ENCODE data around the gene RHNO1. TPM values are rescaled to one million over a fixed set of nuclear protein-coding genes. Genes with fewer than 3 reads are reported as not detected.
"Not testable (repeated sequence)": the region's sequence is repeated elsewhere in the genome, so short reads cannot be mapped to it uniquely, and the experiment has no call there.

RHNO1 gene
- total RNA-seq, 2 experiments from 2014 or later = 50.3 to 53.8 TPM

- Mint-ChIP-seq H3K9me3 (no peaks in the 10 kb centered on the region), H3K27me3 (no peaks in the 10 kb centered on the region), H3K4me1 (peaks cover 2% of the 10 kb centered on the region), H3K27ac (no peak overlapping the region), H3K4me3 (no peak overlapping the region), H3K36me3 (peaks cover 2% of the 10 kb centered on the region)
- ATAC-seq (ENCODE audit: low read depth) = no peak
- POLR2A ChIA-PET = interaction anchor here (0.7 to 0.9 kb wide), 2 partner anchors 11 to 1232 kb away, joined by 3 read pairs; no protein-coding TSS in a partner anchor
- DNase-seq = no peak
Measured at GRCh38 chr12:2851931-2852330, 25.1 kb upstream of the RHNO1 start.

- no peaks in the 10 kb centered on the region for H3K9me3 Mint-ChIP-seq
- DNase-seq (peak; percentile 62), ATAC-seq (ENCODE audit: low read depth) (peak; percentile 51)
- peaks cover 2% of the 10 kb centered on the region for H3K36me3 Mint-ChIP-seq
- peaks cover 2% of the 10 kb centered on the region for H3K4me1 Mint-ChIP-seq
- no peak overlapping the region for H3K27ac Mint-ChIP-seq
- POLR2A ChIA-PET = no interaction called here
- H3K27me3 Mint-ChIP-seq = no peaks in the 10 kb centered on the region
- H3K4me3 Mint-ChIP-seq = no peak overlapping the region
Measured at GRCh38 chr12:2853626-2854025, 23.4 kb upstream of the RHNO1 start.

GRCh38 chr12:2854669-2855453 lies 22.2 kb upstream of the RHNO1 start:
- H3K4me1 Mint-ChIP-seq = peaks cover 2% of the 10 kb centered on the region
- no peak overlapping the region for H3K27ac Mint-ChIP-seq
- H3K4me3 Mint-ChIP-seq = no peak overlapping the region
- H3K9me3 Mint-ChIP-seq = no peaks in the 10 kb centered on the region
- H3K36me3 Mint-ChIP-seq = peaks cover 9% of the 10 kb centered on the region
- DNase-seq = no peak
- H3K27me3 Mint-ChIP-seq = no peaks in the 10 kb centered on the region
- no peak for ATAC-seq (ENCODE audit: low read depth)
- POLR2A ChIA-PET = interaction anchor here (0.5 to 1.1 kb wide), 2 partner anchors 25 to 28 kb away, joined by 3 read pairs; no protein-coding TSS in a partner anchor

- DNase-seq (no peak), ATAC-seq (ENCODE audit: low read depth) (no peak)
- Mint-ChIP-seq H3K27me3 (no peaks in the 10 kb centered on the region), H3K9me3 (no peaks in the 10 kb centered on the region), H3K4me1 (peaks cover 2% of the 10 kb centered on the region), H3K36me3 (peaks cover 15% of the 10 kb centered on the region), H3K27ac (no peak overlapping the region), H3K4me3 (no peak overlapping the region)
- POLR2A ChIA-PET = no interaction called here
Measured at GRCh38 chr12:2855546-2855945, 21.5 kb upstream of the RHNO1 start.

- Mint-ChIP-seq H3K9me3 (no peaks in the 10 kb centered on the region), H3K4me1 (peaks cover 2% of the 10 kb centered on the region), H3K36me3 (peaks cover 16% of the 10 kb centered on the region), H3K4me3 (no peak overlapping the region), H3K27me3 (no peaks in the 10 kb centered on the region), H3K27ac (peak overlapping the region; percentile 63)
- no peak for ATAC-seq (ENCODE audit: low read depth)
- POLR2A ChIA-PET = no interaction called here
- DNase-seq = no peak
Measured at GRCh38 chr12:2856051-2856450, 21.0 kb upstream of the RHNO1 start.

GRCh38 chr12:2857021-2857431 lies 20.0 kb upstream of the RHNO1 start, which contains the start of gene TEX52:
Gene TEX52 (minus strand): TSS chr12:2857039. CDS start chr12:2857026, 13 bp downstream.
- no peak within 1 kb of the TSS for H3K4me3 Mint-ChIP-seq
- peaks cover 22% of the 10 kb centered on the region for H3K36me3 Mint-ChIP-seq
- no peaks in the 10 kb centered on the region for H3K9me3 Mint-ChIP-seq
- POLR2A ChIA-PET = interaction anchor here (0.6 kb wide), 1 partner anchor 18 kb away, joined by 4 read pairs; no protein-coding TSS in a partner anchor
- peak within 1 kb of the TSS; percentile 64 for H3K27ac Mint-ChIP-seq
- H3K4me1 Mint-ChIP-seq = peaks cover 2% of the 10 kb centered on the region
- no peak for ATAC-seq (ENCODE audit: low read depth)
- no peaks in the 10 kb centered on the region for H3K27me3 Mint-ChIP-seq
- DNase-seq = no peak

GRCh38 chr12:2857576-2857975 lies 19.4 kb upstream of the RHNO1 start:
- H3K4me3 Mint-ChIP-seq = no peak overlapping the region
- no peaks in the 10 kb centered on the region for H3K27me3 Mint-ChIP-seq
- H3K9me3 Mint-ChIP-seq = no peaks in the 10 kb centered on the region
- ATAC-seq (ENCODE audit: low read depth) (no peak), DNase-seq (no peak)
- peaks cover 2% of the 10 kb centered on the region for H3K4me1 Mint-ChIP-seq
- POLR2A ChIA-PET = interaction anchor here (0.6 kb wide), 1 partner anchor 18 kb away, joined by 4 read pairs; no protein-coding TSS in a partner anchor
- H3K36me3 Mint-ChIP-seq = peaks cover 25% of the 10 kb centered on the region
- H3K27ac Mint-ChIP-seq = no peak overlapping the region

- peaks cover 31% of the 10 kb centered on the region for H3K36me3 Mint-ChIP-seq
- DNase-seq (no peak), ATAC-seq (ENCODE audit: low read depth) (no peak)
- no peaks in the 10 kb centered on the region for H3K27me3 Mint-ChIP-seq
- peaks cover 2% of the 10 kb centered on the region for H3K4me1 Mint-ChIP-seq
- H3K4me3 Mint-ChIP-seq = no peak overlapping the region
- no peak overlapping the region for H3K27ac Mint-ChIP-seq
- H3K9me3 Mint-ChIP-seq = no peaks in the 10 kb centered on the region
- POLR2A ChIA-PET = interaction anchor here (1.9 kb wide), 1 partner anchor 18 kb away, joined by 5 read pairs; the partner anchor contains the start of genes FOXM1 and RHNO1
Measured at GRCh38 chr12:2858334-2858733, 18.7 kb upstream of the RHNO1 start.

- no peak for ATAC-seq (ENCODE audit: low read depth)
Measured at GRCh38 chr12:2858944-2859421, 18.0 kb upstream of the RHNO1 start.

GRCh38 chr12:2860170-2860569 lies 16.9 kb upstream of the RHNO1 start:
- Mint-ChIP-seq H3K4me3 (no peak overlapping the region), H3K27ac (no peak overlapping the region), H3K27me3 (no peaks in the 10 kb centered on the region), H3K36me3 (peaks cover 36% of the 10 kb centered on the region), H3K9me3 (no peaks in the 10 kb centered on the region), H3K4me1 (peaks cover 2% of the 10 kb centered on the region)
- ATAC-seq (ENCODE audit: low read depth) (no peak), DNase-seq (no peak)
- POLR2A ChIA-PET = no interaction called here

More at GRCh38 chr12:2858944-2859421, 18.0 kb upstream of the RHNO1 start:
- H3K4me1 Mint-ChIP-seq = peaks cover 2% of the 10 kb centered on the region
- no peaks in the 10 kb centered on the region for H3K27me3 Mint-ChIP-seq
- no peaks in the 10 kb centered on the region for H3K9me3 Mint-ChIP-seq
- H3K27ac Mint-ChIP-seq = no peak overlapping the region
- no peak overlapping the region for H3K4me3 Mint-ChIP-seq
- peaks cover 33% of the 10 kb centered on the region for H3K36me3 Mint-ChIP-seq
- POLR2A ChIA-PET = interaction anchor here (1.9 kb wide), 1 partner anchor 18 kb away, joined by 5 read pairs; the partner anchor contains the start of genes FOXM1 and RHNO1
- DNase-seq = no peak

GRCh38 chr12:2862876-2863275 lies 14.1 kb upstream of the RHNO1 start:
- peaks cover 47% of the 10 kb centered on the region for H3K36me3 Mint-ChIP-seq
- POLR2A ChIA-PET = interaction anchor here (1.2 kb wide), 2 partner anchors 11 to 14 kb away, joined by 3 to 8 read pairs; partner anchors contain the start of genes FOXM1 and RHNO1
- DNase-seq (no peak), ATAC-seq (ENCODE audit: low read depth) (no peak)
- no peaks in the 10 kb centered on the region for H3K4me1 Mint-ChIP-seq
- no peak overlapping the region for H3K27ac Mint-ChIP-seq
- no peaks in the 10 kb centered on the region for H3K27me3 Mint-ChIP-seq
- H3K9me3 Mint-ChIP-seq = no peaks in the 10 kb centered on the region
- no peak overlapping the region for H3K4me3 Mint-ChIP-seq

- not testable (repeated sequence) for H3K27ac Mint-ChIP-seq; H3K4me3 Mint-ChIP-seq; H3K27me3 Mint-ChIP-seq; H3K4me1 Mint-ChIP-seq; DNase-seq; ATAC-seq (ENCODE audit: low read depth); H3K9me3 Mint-ChIP-seq
- peaks cover 49% of the 10 kb centered on the region for H3K36me3 Mint-ChIP-seq
- POLR2A ChIA-PET = interaction anchor here (1.2 to 1.5 kb wide), 3 partner anchors 11 to 14 kb away, joined by 3 to 8 read pairs (median 5); partner anchors contain the start of genes FOXM1 and RHNO1
Measured at GRCh38 chr12:2863402-2863801, 13.6 kb upstream of the RHNO1 start.

- Mint-ChIP-seq H3K4me3 (no peak overlapping the region), H3K27me3 (no peaks in the 10 kb centered on the region), H3K9me3 (no peaks in the 10 kb centered on the region), H3K27ac (no peak overlapping the region), H3K4me1 (no peaks in the 10 kb centered on the region), H3K36me3 (peaks cover 48% of the 10 kb centered on the region)
- ATAC-seq (ENCODE audit: low read depth) = no peak
- no peak for DNase-seq
- POLR2A ChIA-PET = interaction anchor here (0.7 to 1.5 kb wide), 2 partner anchors 11 to 12 kb away, joined by 3 to 5 read pairs; partner anchors contain the start of gene FOXM1
Measured at GRCh38 chr12:2864198-2864597, 12.8 kb upstream of the RHNO1 start.
